ENCODE results near the gene MTM1.

Gene MTM1

GRCh38 chrX:150568320-150569154 lies at the start of gene MTM1:
TSS of gene MTM1 (plus strand) at chrX:150568621. CDS start at chrX:150592615, 23,994 bp downstream.
- peak; percentile 87 for DNase-seq

- DNase-seq = no peak
Observed at GRCh38 chrX:150522494-150522893, 45.9 kb upstream of the MTM1 start.

- DNase-seq = no peak
Observed at GRCh38 chrX:150525061-150525919, 43.1 kb upstream of the MTM1 start.

GRCh38 chrX:150526692-150527091 lies 41.7 kb upstream of the MTM1 start:
- DNase-seq = no peak

GRCh38 chrX:150527108-150527507 lies 41.3 kb upstream of the MTM1 start:
- DNase-seq = no peak

- no peak for DNase-seq
Observed at GRCh38 chrX:150529587-150529986, 38.8 kb upstream of the MTM1 start.

- no peak for DNase-seq
Observed at GRCh38 chrX:150530821-150531220, 37.6 kb upstream of the MTM1 start.

- DNase-seq = no peak
Observed at GRCh38 chrX:150531467-150531866, 37.0 kb upstream of the MTM1 start.

GRCh38 chrX:150533863-150534262 lies 34.6 kb upstream of the MTM1 start:
- no peak for DNase-seq

GRCh38 chrX:150536455-150537116 lies 31.8 kb upstream of the MTM1 start:
- DNase-seq = no peak

GRCh38 chrX:150537851-150538250 lies 30.6 kb upstream of the MTM1 start:
- no peak for DNase-seq

GRCh38 chrX:150540965-150541364 lies 27.5 kb upstream of the MTM1 start:
- no peak for DNase-seq

GRCh38 chrX:150542846-150543229 lies 25.6 kb upstream of the MTM1 start:
- no peak for DNase-seq

GRCh38 chrX:150543230-150544155 lies 24.9 kb upstream of the MTM1 start:
- DNase-seq = no peak

GRCh38 chrX:150544222-150544787 lies 24.1 kb upstream of the MTM1 start:
- no peak for DNase-seq

- DNase-seq = no peak
Observed at GRCh38 chrX:150544835-150545770, 23.3 kb upstream of the MTM1 start.

GRCh38 chrX:150546711-150547153 lies 21.7 kb upstream of the MTM1 start:
- no peak for DNase-seq

- peak; percentile 84 for DNase-seq
Observed at GRCh38 chrX:150547375-150548115, 20.9 kb upstream of the MTM1 start.

GRCh38 chrX:150548251-150548650 lies 20.2 kb upstream of the MTM1 start:
- DNase-seq = no peak

GRCh38 chrX:150548684-150549083 lies 19.7 kb upstream of the MTM1 start:
- DNase-seq = no peak
